ENCODE data around the gene TERB1.

DNA sequence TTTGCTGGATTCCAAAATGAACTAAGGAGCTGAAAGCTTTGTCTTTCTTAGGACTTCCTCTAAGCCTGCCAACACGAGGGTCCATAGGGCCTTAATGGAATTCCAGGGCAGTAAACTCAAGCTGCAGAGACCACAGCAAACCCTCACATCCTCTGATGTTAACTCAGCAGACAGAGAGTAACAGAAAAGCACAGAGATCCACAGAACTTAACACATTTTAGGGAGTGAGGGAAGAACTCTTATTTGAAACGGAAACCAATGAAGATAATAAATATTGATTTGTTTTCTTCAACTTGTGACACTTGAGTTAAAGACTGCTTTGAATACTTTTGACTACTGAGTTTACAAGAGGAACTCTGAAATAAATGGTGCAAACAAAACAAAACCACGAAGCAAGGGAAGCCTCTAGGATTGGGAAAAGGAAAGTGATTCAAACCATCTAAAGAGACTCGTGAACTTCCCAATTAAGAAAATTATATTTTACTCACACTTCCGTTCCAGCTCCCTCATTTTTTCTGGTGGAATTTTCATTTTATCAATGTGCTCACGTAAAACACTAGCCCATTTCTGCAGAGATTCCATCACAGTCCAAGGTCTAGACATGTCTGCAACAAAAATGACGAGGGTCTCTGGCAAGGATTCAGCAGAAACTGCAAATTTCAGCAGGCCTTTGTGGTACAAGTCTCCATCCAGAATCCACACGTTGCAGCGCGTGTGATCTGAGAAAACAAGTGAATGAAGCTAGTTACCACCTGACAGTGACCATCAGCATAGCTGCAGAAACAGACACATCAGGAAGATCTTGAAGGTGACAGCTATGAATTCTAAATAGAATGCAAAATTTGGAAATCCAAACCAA is 59.2 kb downstream of the TERB1 start:
- TF ChIP-seq POLR2A (IDR thresholded peaks at IDR 0.05): no peak
- TF ChIP-seq, protein P1, sequence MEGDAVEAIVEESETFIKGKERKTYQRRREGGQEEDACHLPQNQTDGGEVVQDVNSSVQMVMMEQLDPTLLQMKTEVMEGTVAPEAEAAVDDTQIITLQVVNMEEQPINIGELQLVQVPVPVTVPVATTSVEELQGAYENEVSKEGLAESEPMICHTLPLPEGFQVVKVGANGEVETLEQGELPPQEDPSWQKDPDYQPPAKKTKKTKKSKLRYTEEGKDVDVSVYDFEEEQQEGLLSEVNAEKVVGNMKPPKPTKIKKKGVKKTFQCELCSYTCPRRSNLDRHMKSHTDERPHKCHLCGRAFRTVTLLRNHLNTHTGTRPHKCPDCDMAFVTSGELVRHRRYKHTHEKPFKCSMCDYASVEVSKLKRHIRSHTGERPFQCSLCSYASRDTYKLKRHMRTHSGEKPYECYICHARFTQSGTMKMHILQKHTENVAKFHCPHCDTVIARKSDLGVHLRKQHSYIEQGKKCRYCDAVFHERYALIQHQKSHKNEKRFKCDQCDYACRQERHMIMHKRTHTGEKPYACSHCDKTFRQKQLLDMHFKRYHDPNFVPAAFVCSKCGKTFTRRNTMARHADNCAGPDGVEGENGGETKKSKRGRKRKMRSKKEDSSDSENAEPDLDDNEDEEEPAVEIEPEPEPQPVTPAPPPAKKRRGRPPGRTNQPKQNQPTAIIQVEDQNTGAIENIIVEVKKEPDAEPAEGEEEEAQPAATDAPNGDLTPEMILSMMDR (IDR thresholded peaks at IDR 0.05): no peak
